GM23338 (cell line): Measurements from ENCODE around the gene LAMB1. TPM values are rescaled to one million over a fixed set of nuclear protein-coding genes. Genes with fewer than 3 reads are reported as not detected.

Source experiments
- ATAC-seq: fragments of 200-7000 bp; cut with Tn5 transposase; 3 replicates; pipeline ENCODE4 v1.9.1; 2020
- DNase-seq: peaks from one replicate; pipeline ENCODE4 v3.0.0-alpha.2; 2015; ENCODE audit warnings: low spot score
- H2AFZ ChIP-seq: fragments of 200-600 bp; sonication (generic); 2 replicates; pipeline ENCODE4 v1.8.0; 2016; ENCODE audit warnings: antibody characterized with exemption, mild to moderate bottlenecking, moderate library complexity
- H3F3A ChIP-seq: fragments of 200-600 bp; sonication (generic); replicated peaks from 2 replicates; pipeline ENCODE4 v1.8.0; 2017; ENCODE audit warnings: antibody characterized with exemption, mixed run types, low read depth
- H3K27ac ChIP-seq: fragments of 200-600 bp; sonication (generic); 2 replicates; pipeline ENCODE4 v1.6.1; 2016; ENCODE audit warnings: low read depth
- H3K27me3 ChIP-seq: fragments of 200-600 bp; sonication (generic); 2 replicates; pipeline ENCODE4 v1.8.0; 2016; ENCODE audit warnings: mild to moderate bottlenecking, mixed run types, moderate library complexity; ENCODE audit not compliant: insufficient read depth
- H3K36me3 ChIP-seq: fragments of 200-600 bp; sonication (generic); 2 replicates; pipeline ENCODE4 v1.8.0; 2016; ENCODE audit warnings: mild to moderate bottlenecking; ENCODE audit not compliant: insufficient read depth
- H3K4me1 ChIP-seq: fragments of 200-600 bp; sonication (generic); 2 replicates; pipeline ENCODE4 v1.8.0; 2016; ENCODE audit warnings: mild to moderate bottlenecking, moderate library complexity; ENCODE audit not compliant: insufficient read depth
- H3K4me2 ChIP-seq: fragments of 200-600 bp; sonication (generic); 2 replicates; pipeline ENCODE4 v1.7.1; 2017; ENCODE audit warnings: mixed run types
- H3K4me3 ChIP-seq: fragments of 200-600 bp; sonication (generic); 2 replicates; pipeline ENCODE4 v1.6.1; 2016; ENCODE audit warnings: mixed run types
- H3K79me2 ChIP-seq: fragments of 200-600 bp; sonication (generic); replicated peaks from 2 replicates; pipeline ENCODE4 v1.8.0; 2017; ENCODE audit warnings: mild to moderate bottlenecking; ENCODE audit not compliant: insufficient read depth
- H3K9me2 ChIP-seq: fragments of 200-600 bp; sonication (generic); 2 replicates; pipeline ENCODE4 v1.8.0; 2017; ENCODE audit not compliant: insufficient read depth
- H4K20me1 ChIP-seq: fragments of 200-600 bp; sonication (generic); replicated peaks from 2 replicates; pipeline ENCODE4 v1.8.0; 2017; ENCODE audit warnings: mild to moderate bottlenecking; ENCODE audit not compliant: insufficient read depth
- H3K27ac Mint-ChIP-seq: 2 replicates; pipeline ENCODE4 v1.8.0; 2020; ENCODE audit warnings: inconsistent platforms, mild to moderate bottlenecking, moderate library complexity, mixed read lengths
- H3K27me3 Mint-ChIP-seq: 3 replicates; pipeline ENCODE4 v1.8.0; 2022; ENCODE audit warnings: low read depth, mild to moderate bottlenecking, moderate library complexity, mixed read lengths, inconsistent platforms; ENCODE audit not compliant: insufficient read depth, poor library complexity
- H3K36me3 Mint-ChIP-seq: 3 replicates; pipeline ENCODE4 v1.8.0; 2021; ENCODE audit warnings: low read depth, mild to moderate bottlenecking, inconsistent platforms, moderate library complexity, mixed read lengths
- H3K4me1 Mint-ChIP-seq: 3 replicates; pipeline ENCODE4 v1.8.0; 2020; ENCODE audit warnings: mild to moderate bottlenecking, inconsistent platforms, mixed read lengths
- H3K4me3 Mint-ChIP-seq: 3 replicates; pipeline ENCODE4 v1.8.0; 2021; ENCODE audit warnings: moderate library complexity, mild to moderate bottlenecking, inconsistent platforms, mixed read lengths
- H3K9me3 Mint-ChIP-seq: 3 replicates; pipeline ENCODE4 v1.8.0; 2020; ENCODE audit warnings: moderate library complexity, mild to moderate bottlenecking, inconsistent platforms, mixed read lengths
- CREB1 ChIP-seq: fragments of 250-450 bp; sonication (Bioruptor Pico); IDR thresholded peaks from 2 replicates; pipeline ENCODE4 v1.5.0; 2020; ENCODE audit warnings: low read depth, mild to moderate bottlenecking, moderate library complexity
- EZH2 ChIP-seq: fragments of 200-600 bp; sonication (generic); IDR thresholded peaks from one replicate; pipeline ENCODE4 v1.8.0; 2017; ENCODE audit warnings: antibody characterized with exemption, mild to moderate bottlenecking, low read depth; ENCODE audit not compliant: unreplicated experiment
- EZH2phosphoT487 ChIP-seq: fragments of 200-600 bp; sonication (generic); IDR thresholded peaks from one replicate; pipeline ENCODE4 v1.8.1; 2018; ENCODE audit warnings: antibody characterized with exemption; ENCODE audit not compliant: unreplicated experiment
- JUNB ChIP-seq: IDR thresholded peaks from one replicate; pipeline ENCODE4 v1.6.1; 2016; ENCODE audit warnings: antibody characterized with exemption; ENCODE audit not compliant: unreplicated experiment
- STAT1 ChIP-seq: IDR thresholded peaks from one replicate; pipeline ENCODE4 v1.6.1; 2016; ENCODE audit warnings: antibody characterized with exemption; ENCODE audit not compliant: unreplicated experiment
- ZNF331 ChIP-seq: fragments of 250-450 bp; sonication (Bioruptor Pico); IDR thresholded peaks from 2 replicates; pipeline ENCODE4 v1.5.0; 2020; ENCODE audit warnings: low read depth, mild to moderate bottlenecking, moderate library complexity
- polyA plus RNA-seq: library from polyadenylated mRNA; unstranded; fragments of >200 nt; fragmentation: Nextera tagmentation; extraction: Ambion mirVana; gene quantifications from 2 replicates; pipeline ENCODE4 v1.2.1, GENCODE V29; 2016
- total RNA-seq: library from RNA; depleted of rRNA; stranded (reverse); fragments of >200 nt; shearing (Covaris generic); gene quantifications from 2 replicates; pipeline ENCODE4 v1.2.3, GENCODE V29; 2014
- TF ChIP-seq, protein P1 (sequence below), 2 experiments: fragments of 200-600 bp in 1 of 2; sonication (generic) in 1 of 2; conservative IDR thresholded peaks; 2 replicates each; pipeline versions ENCODE4 v1.5.1 to v1.6.1; 2016 to 2017; ENCODE audit warnings: antibody characterized with exemption in 2 of 2, low read depth in 2 of 2, mild to moderate bottlenecking in 2 of 2, moderate library complexity in 1 of 2
- TF ChIP-seq, protein P2 (sequence below): IDR thresholded peaks from 2 replicates; pipeline ENCODE4 v1.6.1; 2016; ENCODE audit warnings: antibody characterized with exemption
- TF ChIP-seq, protein P3 (sequence below): IDR thresholded peaks from one replicate; pipeline ENCODE4 v1.6.1; 2018; ENCODE audit warnings: antibody characterized with exemption; ENCODE audit not compliant: unreplicated experiment

The LAMB1 gene
- total and polyA plus RNA-seq, 2 experiments from 2014 or later: 53.5 to 57.8 TPM

DNA sequence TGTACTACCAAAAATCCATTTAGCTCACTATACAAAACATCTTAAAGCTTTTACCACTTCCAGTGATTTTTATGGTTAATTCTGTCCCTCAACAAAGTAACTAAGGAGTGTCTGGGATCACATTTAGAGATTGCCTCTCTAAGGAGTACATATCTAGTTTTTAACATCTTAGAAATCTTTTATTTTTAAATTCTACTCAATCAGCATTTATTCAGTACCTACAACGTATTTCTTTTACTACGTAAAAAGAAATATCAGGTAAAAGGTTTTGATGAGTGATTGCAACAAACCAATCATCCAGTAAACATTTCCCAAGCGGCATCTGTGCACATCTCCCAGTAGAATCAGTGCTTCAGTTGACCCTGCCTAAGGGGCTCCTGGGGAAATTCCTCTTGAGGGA, 31.9 kb downstream of the LAMB1 start (continued):
- TF ChIP-seq, protein P1, sequence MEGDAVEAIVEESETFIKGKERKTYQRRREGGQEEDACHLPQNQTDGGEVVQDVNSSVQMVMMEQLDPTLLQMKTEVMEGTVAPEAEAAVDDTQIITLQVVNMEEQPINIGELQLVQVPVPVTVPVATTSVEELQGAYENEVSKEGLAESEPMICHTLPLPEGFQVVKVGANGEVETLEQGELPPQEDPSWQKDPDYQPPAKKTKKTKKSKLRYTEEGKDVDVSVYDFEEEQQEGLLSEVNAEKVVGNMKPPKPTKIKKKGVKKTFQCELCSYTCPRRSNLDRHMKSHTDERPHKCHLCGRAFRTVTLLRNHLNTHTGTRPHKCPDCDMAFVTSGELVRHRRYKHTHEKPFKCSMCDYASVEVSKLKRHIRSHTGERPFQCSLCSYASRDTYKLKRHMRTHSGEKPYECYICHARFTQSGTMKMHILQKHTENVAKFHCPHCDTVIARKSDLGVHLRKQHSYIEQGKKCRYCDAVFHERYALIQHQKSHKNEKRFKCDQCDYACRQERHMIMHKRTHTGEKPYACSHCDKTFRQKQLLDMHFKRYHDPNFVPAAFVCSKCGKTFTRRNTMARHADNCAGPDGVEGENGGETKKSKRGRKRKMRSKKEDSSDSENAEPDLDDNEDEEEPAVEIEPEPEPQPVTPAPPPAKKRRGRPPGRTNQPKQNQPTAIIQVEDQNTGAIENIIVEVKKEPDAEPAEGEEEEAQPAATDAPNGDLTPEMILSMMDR (conservative IDR thresholded peaks at IDR 0.05; ENCODE audit: low read depth in 2 of 2): no peak

DNA sequence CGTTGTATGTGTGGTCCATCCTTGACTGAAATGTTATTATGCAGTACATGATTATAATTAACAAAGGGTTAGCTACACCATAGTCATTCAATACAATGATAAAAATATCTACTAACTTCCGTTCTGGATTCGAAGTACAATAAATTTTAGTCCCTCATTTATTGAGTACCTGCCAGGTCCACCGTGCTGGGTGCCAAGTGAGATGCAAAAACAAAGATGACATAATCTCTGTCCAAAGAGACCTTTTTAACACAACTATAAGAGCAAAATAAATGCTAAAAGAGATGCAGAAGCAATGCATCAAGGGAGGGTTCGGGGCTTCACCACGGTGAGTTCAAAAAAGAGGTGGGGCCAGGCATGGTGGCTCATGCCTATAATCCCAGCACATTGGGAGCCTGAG, 33.1 kb downstream of the LAMB1 start:
- Histone ChIP-seq H3K4me3 (no peak overlapping the region), H3K27ac (no peak overlapping the region), H3K4me2 (no peak overlapping the region), H3K27me3 (no peaks in the 10 kb centered on the region), H3F3A (no peaks in the 10 kb centered on the region), H3K79me2 (no peaks in the 10 kb centered on the region), H3K36me3 (peaks cover 20% of the 10 kb centered on the region), H3K9me2 (no peaks in the 10 kb centered on the region), H2AFZ (no peak overlapping the region), H4K20me1 (no peaks in the 10 kb centered on the region; the same call in 1 of the 2 replicates), H3K4me1 (peaks cover 9% of the 10 kb centered on the region)
- no peak for DNase-seq
- H3K4me1 Mint-ChIP-seq: peaks cover 5% of the 10 kb centered on the region; the same call in 2 of the 3 replicates
- no peak overlapping the region for H3K4me3 Mint-ChIP-seq
- ATAC-seq: no peak
- no peaks in the 10 kb centered on the region for H3K9me3 Mint-ChIP-seq
- TF ChIP-seq, protein P2, sequence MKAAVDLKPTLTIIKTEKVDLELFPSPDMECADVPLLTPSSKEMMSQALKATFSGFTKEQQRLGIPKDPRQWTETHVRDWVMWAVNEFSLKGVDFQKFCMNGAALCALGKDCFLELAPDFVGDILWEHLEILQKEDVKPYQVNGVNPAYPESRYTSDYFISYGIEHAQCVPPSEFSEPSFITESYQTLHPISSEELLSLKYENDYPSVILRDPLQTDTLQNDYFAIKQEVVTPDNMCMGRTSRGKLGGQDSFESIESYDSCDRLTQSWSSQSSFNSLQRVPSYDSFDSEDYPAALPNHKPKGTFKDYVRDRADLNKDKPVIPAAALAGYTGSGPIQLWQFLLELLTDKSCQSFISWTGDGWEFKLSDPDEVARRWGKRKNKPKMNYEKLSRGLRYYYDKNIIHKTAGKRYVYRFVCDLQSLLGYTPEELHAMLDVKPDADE: no peak
- TF ChIP-seq STAT1: no peak
- TF ChIP-seq JUNB: no peak
- no peak for TF ChIP-seq EZH2phosphoT487
- peaks cover 4% of the 10 kb centered on the region; the same call in 1 of the 3 replicates for H3K36me3 Mint-ChIP-seq
- H3K27ac Mint-ChIP-seq: no peak overlapping the region
- no peaks in the 10 kb centered on the region for H3K27me3 Mint-ChIP-seq

DNA sequence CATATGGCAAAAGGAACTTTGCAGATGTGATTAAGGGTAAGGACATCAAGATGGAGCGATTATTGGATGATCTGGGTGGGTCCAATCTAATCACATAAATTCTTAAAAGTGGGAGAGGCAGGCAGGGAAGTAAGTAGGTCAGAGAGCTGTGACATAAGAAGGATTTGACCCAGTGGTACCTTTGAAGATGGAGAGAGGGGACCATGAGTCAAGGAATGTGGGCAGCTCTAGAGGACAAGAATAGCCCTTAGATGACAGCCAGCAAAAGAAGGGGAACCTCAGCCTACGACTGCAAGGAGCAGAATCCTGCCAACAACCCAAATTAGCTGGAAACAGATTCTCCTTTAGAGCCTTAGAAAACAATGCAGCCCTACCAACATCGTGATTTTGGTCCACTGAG, 34.5 kb downstream of the LAMB1 start:
- Histone ChIP-seq H2AFZ (no peak overlapping the region), H3K27me3 (no peaks in the 10 kb centered on the region), H4K20me1 (no peaks in the 10 kb centered on the region; the same call in 1 of the 2 replicates), H3K4me3 (no peak overlapping the region), H3F3A (no peaks in the 10 kb centered on the region), H3K4me2 (no peak overlapping the region), H3K4me1 (peaks cover 9% of the 10 kb centered on the region), H3K9me2 (no peaks in the 10 kb centered on the region), H3K79me2 (no peaks in the 10 kb centered on the region), H3K36me3 (peaks cover 16% of the 10 kb centered on the region), H3K27ac (no peak overlapping the region)
- Mint-ChIP-seq H3K4me1 (peaks cover 4% of the 10 kb centered on the region; the same call in 1 of the 3 replicates), H3K9me3 (no peaks in the 10 kb centered on the region), H3K27me3 (no peaks in the 10 kb centered on the region), H3K4me3 (no peak overlapping the region), H3K27ac (no peak overlapping the region), H3K36me3 (peaks cover 5% of the 10 kb centered on the region; the same call in 1 of the 3 replicates)
- no peak for ATAC-seq
- no peak for DNase-seq
- TF ChIP-seq ZNF331 (no peak), EZH2phosphoT487 (no peak), CREB1 (no peak), EZH2 (no peak)
- TF ChIP-seq, protein P3, sequence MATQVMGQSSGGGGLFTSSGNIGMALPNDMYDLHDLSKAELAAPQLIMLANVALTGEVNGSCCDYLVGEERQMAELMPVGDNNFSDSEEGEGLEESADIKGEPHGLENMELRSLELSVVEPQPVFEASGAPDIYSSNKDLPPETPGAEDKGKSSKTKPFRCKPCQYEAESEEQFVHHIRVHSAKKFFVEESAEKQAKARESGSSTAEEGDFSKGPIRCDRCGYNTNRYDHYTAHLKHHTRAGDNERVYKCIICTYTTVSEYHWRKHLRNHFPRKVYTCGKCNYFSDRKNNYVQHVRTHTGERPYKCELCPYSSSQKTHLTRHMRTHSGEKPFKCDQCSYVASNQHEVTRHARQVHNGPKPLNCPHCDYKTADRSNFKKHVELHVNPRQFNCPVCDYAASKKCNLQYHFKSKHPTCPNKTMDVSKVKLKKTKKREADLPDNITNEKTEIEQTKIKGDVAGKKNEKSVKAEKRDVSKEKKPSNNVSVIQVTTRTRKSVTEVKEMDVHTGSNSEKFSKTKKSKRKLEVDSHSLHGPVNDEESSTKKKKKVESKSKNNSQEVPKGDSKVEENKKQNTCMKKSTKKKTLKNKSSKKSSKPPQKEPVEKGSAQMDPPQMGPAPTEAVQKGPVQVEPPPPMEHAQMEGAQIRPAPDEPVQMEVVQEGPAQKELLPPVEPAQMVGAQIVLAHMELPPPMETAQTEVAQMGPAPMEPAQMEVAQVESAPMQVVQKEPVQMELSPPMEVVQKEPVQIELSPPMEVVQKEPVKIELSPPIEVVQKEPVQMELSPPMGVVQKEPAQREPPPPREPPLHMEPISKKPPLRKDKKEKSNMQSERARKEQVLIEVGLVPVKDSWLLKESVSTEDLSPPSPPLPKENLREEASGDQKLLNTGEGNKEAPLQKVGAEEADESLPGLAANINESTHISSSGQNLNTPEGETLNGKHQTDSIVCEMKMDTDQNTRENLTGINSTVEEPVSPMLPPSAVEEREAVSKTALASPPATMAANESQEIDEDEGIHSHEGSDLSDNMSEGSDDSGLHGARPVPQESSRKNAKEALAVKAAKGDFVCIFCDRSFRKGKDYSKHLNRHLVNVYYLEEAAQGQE: no peak
